Activated CD4-positive, alpha-beta T cell treated with anti-CD3 and anti-CD28 coated beads, Interleukin-10, Interleukin-2, amounts not matched to agents 100 ng/mL and 50 ng/mL, durations not matched to agents 16 hours and 8 hours (primary cell): ENCODE results near the gene CHMP6.

Source experiments
- DNase-seq: peaks from one replicate; pipeline ENCODE4 v3.0.0-alpha.2; 2020

Gene CHMP6

GRCh38 chr17:80995131-80995530, 3.5 kb downstream of the CHMP6 start:
- DNase-seq: no peak

DNA sequence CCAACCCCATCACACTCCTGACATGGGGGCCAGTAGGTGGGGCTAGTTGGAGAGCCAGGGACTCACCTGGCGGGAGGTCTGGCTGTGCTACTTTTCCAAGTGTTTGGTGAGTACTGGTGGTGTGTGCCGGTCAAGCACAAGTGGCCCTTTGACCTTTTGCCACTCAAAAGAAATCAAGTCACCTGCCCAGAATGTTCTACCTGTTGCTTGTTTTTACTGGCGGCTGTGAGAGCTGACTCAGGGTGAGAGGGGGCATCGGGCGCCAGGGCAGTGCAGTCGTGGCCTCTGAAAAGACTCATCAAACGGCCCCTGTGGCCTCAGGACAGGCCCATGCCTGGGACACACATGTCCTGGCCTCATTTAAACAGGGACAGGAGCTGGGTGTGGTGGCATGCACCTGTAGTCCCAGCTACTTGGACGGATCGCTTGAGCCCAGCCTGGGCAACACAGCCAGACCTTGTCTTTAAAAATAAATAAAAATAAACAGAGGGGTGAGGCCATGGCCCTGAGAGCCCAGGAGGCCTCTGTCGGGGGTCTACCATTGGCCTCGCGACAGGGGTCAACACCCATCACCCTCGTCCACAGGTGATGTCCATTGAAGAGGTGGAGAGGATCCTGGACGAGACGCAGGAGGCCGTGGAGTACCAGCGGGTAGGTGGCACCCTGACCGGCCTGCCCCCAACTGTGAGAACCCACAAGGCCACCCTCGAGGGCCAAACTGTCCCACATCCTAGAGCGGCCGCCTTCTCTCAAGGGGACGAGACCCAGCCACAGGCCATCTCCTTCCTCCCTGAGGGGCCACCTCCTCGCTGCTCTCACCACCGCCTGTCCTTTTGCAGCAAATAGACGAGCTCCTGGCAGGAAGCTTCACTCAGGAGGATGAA, 5.0 kb downstream of the CHMP6 start:
- no peak for DNase-seq

DNA sequence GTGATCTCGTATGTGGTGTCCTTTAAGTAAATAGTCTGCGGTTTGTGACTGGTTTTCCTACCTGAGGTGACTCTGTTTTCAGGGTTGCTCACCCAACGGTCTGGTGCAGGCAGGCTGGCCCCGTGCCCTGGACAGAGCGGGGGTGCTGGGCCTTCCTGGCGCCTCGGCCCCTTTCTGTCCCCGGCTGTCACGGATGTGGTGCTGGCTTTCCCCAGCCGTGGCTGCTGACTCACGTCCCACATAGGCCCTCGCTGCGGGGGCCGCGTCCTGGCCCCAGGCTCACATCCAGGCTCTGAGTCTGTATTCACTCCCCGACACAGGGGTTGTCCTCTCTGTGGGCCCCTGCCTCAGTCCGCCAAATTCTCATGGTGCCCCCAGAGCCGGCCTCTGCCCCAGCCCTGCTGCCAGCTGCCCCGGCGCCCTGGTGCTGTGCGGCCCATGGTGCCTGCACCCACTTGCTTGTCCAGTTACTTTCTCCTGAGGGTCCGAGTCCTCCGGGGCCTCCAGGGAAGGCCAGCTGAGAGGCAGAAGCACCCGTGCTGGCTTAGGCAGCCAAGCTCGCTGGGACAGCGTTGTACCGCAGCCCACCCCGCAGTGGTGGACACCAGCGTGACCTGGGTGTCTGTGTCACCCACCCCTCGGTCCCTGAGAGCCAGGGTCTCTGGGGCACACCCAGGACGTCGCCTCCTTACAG, 5.9 kb downstream of the CHMP6 start:
- DNase-seq: no peak

DNA sequence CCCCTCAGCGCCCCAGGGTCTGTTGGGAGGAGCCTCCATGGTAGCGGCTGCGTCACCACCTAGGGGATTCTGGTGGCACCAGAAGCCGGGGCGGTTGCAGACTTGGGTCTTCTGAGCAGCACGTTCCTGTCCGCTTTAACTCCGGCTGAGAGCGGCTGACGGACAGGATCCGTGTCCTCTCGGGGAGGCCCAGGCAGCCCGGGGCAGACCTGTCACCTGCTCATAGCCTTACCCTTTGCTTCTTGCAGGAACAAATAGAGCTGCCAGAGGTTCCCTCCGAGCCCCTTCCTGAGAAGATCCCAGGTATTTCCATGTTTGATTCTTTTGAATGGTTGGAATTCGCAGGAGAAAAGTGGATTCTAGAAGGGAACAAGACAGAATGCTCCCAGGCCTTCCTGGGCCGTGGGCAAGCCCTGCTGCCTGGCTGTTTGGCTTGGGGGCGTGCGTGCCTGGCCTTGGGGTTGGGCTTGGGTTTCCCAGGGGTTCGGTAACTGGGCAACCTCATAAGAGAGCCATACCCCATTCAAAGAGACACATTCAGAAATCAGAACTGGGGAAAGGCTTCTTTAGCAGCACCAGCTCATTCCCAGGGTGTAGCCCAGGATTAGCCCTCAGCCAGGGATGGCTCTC, 6.6 kb downstream of the CHMP6 start:
- DNase-seq: no peak

GRCh38 chr17:80998748-80999535, 7.3 kb downstream of the CHMP6 start:
- DNase-seq: no peak

DNA sequence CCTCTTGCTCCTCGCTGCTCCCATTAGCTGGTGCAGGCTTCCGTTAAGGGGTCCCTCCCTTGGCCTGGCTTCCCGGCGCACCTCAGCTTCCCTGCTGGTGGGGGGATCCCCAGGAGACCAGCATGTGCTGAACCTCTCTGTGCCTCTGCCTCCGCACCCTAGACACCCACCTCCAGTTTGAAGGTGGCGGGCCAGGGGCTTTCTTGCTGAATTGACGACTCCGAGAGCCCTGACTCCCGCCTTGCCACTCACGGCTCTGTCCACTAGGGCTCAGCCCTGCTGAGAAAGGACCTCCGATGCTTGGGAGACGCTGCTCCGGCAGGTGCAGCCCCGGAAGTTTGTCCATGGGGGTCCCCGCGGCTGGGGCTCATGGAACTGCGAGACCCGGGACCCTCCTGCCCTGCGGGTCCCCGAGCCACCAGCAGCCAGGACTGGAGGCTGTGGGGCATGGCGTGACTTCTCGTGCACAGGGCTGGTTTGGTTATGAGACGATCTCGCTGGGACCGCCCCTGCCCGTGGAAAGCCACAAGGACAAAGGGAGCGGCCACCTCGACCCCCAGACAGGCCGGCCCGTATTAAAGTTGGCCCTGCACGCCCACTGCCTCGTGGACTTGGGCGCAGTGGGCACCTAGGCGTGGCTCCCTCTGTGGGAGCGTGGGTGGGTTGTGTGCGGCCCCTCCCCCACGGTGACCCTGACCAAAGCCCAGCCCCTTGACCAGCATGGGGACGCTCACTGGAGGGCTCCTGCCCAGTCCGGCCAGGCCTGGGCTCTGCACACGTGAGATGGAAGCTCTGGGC, 8.1 kb downstream of the CHMP6 start:
- DNase-seq: no peak

DNA sequence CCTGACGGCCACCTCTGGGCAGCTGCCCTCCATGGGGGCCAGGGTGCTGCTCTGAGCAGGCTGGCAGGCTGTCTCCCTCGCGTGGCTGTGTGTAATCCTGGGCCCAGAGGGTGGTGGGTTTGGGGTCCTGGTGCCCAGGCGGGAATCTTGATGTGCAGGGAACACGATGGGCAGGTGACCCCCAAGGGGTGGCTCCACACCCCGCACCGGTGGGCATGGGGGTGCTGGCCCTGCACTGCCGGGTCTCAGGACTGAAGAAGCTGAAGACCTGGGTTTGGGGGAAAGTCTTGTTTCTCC, 8.6 kb downstream of the CHMP6 start:
- DNase-seq: no peak

DNA sequence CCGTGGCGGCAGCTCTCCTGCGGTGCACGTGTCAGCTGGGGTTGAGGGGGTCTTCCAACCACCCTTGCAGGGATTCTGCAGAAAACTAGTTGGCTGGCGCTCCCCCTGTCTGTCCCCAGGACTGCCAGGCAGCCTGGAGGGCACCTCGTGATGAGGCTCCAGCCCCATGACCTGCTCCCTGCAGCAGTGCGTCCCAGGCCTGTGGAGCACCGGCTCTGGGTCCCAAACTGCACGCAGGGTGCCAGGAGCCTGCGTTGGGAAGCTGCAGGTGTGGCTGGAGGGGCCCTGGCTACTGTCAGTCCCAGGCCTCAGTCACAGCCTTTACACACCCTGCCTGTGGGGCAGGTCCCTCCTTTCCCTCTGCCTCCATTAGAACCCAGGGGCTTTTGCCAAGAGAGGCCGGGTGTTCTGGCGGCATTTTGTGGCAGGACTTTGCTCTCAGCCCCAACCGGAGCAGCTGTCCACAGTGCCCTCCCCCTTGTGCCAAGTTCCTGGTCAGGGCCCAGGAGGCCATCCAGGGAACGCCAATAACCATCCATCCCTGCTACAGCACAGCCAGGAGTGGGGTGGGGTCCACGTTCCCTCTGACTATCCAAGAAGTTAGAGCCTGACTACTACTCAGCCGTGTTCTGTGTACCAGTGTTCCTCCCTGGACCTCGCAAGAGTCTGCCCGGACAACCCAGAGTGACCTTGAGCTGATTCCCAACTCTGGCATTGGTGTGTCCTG, 9.2 kb downstream of the CHMP6 start:
- no peak for DNase-seq

DNA sequence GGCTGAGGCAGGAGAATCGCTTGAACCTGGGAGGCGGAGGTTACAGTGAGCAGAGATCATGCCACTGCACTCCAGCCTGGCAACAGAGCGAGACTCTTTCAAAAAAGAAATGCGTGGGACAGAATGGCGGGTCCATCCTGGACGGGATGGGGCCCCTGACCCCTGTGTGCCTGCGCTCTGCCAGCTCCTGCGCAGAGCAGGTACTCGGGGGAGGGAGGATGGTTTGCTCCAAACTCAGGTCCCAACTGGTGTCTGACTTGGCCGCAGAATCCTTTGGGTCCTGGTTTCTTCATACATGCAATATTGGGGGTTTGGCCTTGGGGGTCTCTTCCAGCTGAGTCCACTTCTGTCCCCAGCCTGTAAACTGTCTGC, 10.4 kb downstream of the CHMP6 start:
- DNase-seq: no peak

GRCh38 chr17:81002409-81003361, 11.0 kb downstream of the CHMP6 start:
- no peak for DNase-seq

GRCh38 chr17:81003711-81004475, 12.3 kb downstream of the CHMP6 start:
- DNase-seq: no peak

DNA sequence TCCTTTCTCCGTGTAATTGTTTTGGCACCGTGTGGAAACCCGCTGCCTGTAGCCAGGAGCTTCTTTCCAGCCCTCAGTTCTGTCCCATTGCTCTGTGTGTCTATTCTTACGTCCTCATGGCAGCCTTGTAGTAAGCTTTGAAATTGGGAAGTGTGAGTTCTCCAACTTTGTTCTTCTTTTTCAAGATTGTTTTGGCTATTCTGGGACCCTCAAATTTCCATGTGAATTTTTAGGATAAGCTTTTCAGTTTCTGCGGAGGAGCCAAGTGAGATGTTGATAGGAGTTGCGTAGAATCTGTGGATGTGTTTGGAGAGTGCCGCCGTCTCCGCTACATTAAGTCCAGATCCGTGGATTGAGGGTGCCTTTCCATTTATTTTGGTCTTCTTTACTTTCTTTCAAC, 15.2 kb downstream of the CHMP6 start:
- no peak for DNase-seq

- no peak for DNase-seq
These were observed 16.5 kb downstream of the CHMP6 start for GRCh38 chr17:81008140-81008539.

- no peak for DNase-seq
These were observed 17.5 kb downstream of the CHMP6 start for GRCh38 chr17:81009136-81009535.

GRCh38 chr17:81010935-81011334, 19.3 kb downstream of the CHMP6 start:
- no peak for DNase-seq

DNA sequence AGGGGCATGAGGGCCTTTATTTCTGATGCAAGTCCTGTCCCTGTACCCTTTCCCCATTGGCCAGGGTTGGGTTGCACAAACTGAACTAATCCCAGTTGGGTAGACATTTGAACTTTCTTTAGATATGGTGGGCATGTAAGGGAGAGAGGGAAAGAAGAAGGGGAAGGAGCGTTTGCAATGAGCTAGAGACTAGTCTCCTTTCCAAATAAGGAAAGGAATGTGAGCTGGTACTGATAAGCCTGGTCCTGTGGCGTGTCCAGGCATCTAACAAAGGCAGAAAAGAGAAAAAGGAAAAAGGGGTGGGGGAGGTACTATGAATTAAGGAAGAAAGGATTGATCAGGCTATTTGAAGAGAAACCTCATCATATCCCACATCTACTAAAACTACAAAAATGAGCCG, 20.3 kb downstream of the CHMP6 start:
- no peak for DNase-seq

GRCh38 chr17:81012574-81013447, 21.2 kb downstream of the CHMP6 start:
- no peak for DNase-seq

DNA sequence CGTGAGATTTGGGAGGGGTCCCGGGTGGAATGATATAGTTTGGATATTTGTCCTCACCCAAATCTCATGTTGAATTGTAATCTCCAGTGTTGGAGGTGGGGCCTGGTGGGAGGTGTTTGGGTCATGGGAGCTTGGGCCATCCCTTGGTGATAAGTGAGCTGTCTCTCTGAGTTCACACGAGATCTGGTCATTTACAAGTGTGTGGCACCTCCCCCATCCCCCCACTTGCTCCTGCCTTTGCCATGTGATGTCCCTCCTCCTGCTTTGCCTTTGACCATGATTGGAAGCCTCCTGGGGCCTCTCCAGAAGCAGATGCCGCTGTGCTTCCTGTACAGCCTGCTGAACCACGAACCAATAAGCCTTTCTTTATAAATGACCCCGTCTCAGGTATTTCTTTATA, 22.0 kb downstream of the CHMP6 start:
- no peak for DNase-seq

GRCh38 chr17:81015136-81015535, 23.5 kb downstream of the CHMP6 start:
- DNase-seq: no peak
